ENCODE measurements around the gene ELP2. TPM values are rescaled to one million over a fixed set of nuclear protein-coding genes. Genes with fewer than 3 reads are reported as not detected.

ELP2 gene
- total RNA-seq, 1 experiment from 2014 or later, result 96.5 TPM

DNA sequence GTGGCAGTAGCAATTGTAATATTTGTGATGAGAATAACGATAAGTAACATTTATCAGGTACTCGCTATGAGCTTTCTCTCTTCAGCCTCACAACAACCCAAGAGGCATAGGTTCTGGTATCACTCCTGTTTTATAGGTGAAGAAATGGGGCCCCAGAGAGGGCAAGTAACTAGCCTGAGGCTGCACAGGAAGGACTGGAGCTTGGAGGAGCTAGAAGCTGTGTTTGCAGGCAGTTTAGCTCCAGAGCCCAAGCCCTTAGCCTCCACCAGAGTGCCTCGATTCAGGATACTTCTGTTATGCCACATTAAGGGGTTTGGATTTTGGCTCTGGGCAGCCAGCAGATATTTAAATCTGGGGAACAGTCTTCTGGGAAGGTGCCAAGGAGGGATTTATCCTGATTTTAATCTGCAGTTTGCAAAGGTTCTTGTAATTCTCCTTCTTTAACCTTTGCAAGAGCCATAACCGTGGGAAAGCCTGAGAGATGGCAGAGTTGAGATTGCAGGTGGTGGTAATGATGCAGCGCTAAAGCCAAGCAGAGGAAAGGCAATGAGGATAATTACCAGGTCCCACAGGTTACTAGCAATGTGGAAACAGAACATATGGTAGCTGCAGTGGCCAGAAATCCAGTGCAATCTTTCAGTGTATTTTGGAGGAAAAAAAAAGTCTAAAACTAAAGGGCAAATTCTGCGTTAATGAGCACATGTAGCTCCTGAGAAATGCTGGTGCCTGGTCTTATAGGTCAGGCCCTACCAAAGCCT is 66.7 kb downstream of the ELP2 start:
- no peaks in the 10 kb centered on the region for H3K27me3 ChIP-seq (replicated peaks; ENCODE audit: insufficient read depth, low read depth, low read length, poor library complexity)

GRCh38 chr18:36197511-36198166 is 67.9 kb downstream of the ELP2 start:
- POLR2A ChIA-PET (ENCODE audit: low non-redundant PET), result no interaction called here

More for the DNA sequence above, 66.7 kb downstream of the ELP2 start:
- Histone ChIP-seq H3K9me3 (ENCODE audit: low read depth, low read length, poor library complexity, severe bottlenecking) (no peaks in the 10 kb centered on the region), H3K27ac (ENCODE audit: low read depth, low read length, poor library complexity, severe bottlenecking) (no peak overlapping the region), H3K4me1 (ENCODE audit: insufficient read depth, low read length, poor library complexity, severe bottlenecking) (no peaks in the 10 kb centered on the region), H3K4me3 (ENCODE audit: low read depth, low read length, poor library complexity, severe bottlenecking) (no peak overlapping the region), H3K36me3 (ENCODE audit: insufficient read depth, low read length, poor library complexity, severe bottlenecking) (no peaks in the 10 kb centered on the region)
- TF ChIP-seq CTCF (conservative IDR thresholded peaks at IDR 0.05; ENCODE audit: low read depth, low read length) (no peak), EZH2 (IDR thresholded peaks at IDR 0.05; ENCODE audit: borderline replicate concordance, low read depth, low read length, poor library complexity, severe bottlenecking) (no peak)
- intact Hi-C loops (cut with micrococcal nuclease; ENCODE audit: unreplicated experiment), result no loop called here
- ChIA-PET CTCF (no interaction called here), POLR2A (ENCODE audit: low non-redundant PET) (no interaction called here)
- BruUV-seq (replicated peaks), result no TSS peak
- DNase-seq (ENCODE audit: low spot score), result no peak

DNA sequence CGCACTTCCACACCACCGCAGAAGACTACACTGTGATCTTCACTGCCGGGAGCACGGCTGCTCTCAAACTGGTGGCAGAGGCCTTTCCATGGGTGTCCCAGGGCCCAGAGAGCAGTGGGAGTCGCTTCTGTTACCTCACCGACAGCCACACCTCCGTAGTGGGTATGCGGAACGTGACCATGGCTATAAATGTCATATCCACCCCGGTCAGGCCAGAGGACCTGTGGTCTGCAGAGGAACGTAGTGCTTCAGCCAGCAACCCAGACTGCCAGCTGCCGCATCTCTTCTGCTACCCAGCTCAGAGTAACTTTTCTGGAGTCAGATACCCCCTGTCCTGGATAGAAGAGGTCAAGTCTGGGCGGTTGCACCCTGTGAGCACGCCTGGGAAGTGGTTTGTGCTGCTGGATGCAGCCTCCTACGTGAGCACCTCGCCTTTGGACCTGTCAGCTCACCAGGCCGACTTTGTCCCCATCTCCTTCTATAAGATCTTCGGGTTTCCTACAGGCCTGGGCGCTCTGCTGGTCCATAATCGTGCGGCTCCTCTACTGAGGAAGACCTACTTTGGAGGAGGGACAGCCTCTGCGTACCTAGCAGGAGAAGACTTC is 70.1 kb downstream of the ELP2 start:
- POLR2A ChIA-PET (ENCODE audit: low non-redundant PET), result no interaction called here

More at GRCh38 chr18:36197511-36198166, 67.9 kb downstream of the ELP2 start:
- no peaks in the 10 kb centered on the region for H3K27me3 ChIP-seq (replicated peaks; ENCODE audit: insufficient read depth, low read depth, low read length, poor library complexity)
- BruUV-seq (replicated peaks), result no TSS peak
- no peaks in the 10 kb centered on the region for H3K4me1 ChIP-seq (ENCODE audit: insufficient read depth, low read length, poor library complexity, severe bottlenecking)
- no peak overlapping the region for H3K27ac ChIP-seq (ENCODE audit: low read depth, low read length, poor library complexity, severe bottlenecking)
- no peak for DNase-seq (ENCODE audit: low spot score)
- no peaks in the 10 kb centered on the region for H3K36me3 ChIP-seq (ENCODE audit: insufficient read depth, low read length, poor library complexity, severe bottlenecking)
- H3K4me3 ChIP-seq (ENCODE audit: low read depth, low read length, poor library complexity, severe bottlenecking), result no peak overlapping the region
- TF ChIP-seq CTCF (conservative IDR thresholded peaks at IDR 0.05; ENCODE audit: low read depth, low read length), result no peak
- no peak for TF ChIP-seq EZH2 (IDR thresholded peaks at IDR 0.05; ENCODE audit: borderline replicate concordance, low read depth, low read length, poor library complexity, severe bottlenecking)
- intact Hi-C loops (cut with micrococcal nuclease; ENCODE audit: unreplicated experiment), result no loop called here
- CTCF ChIA-PET, result no interaction called here
- H3K9me3 ChIP-seq (ENCODE audit: low read depth, low read length, poor library complexity, severe bottlenecking), result no peaks in the 10 kb centered on the region

More for the DNA sequence above, 70.1 kb downstream of the ELP2 start:
- H3K4me3 ChIP-seq (ENCODE audit: low read depth, low read length, poor library complexity, severe bottlenecking), result no peak overlapping the region
- TF ChIP-seq CTCF (conservative IDR thresholded peaks at IDR 0.05; ENCODE audit: low read depth, low read length), result no peak
- TF ChIP-seq EZH2 (IDR thresholded peaks at IDR 0.05; ENCODE audit: borderline replicate concordance, low read depth, low read length, poor library complexity, severe bottlenecking), result no peak
- no peaks in the 10 kb centered on the region for H3K36me3 ChIP-seq (ENCODE audit: insufficient read depth, low read length, poor library complexity, severe bottlenecking)
- H3K4me1 ChIP-seq (ENCODE audit: insufficient read depth, low read length, poor library complexity, severe bottlenecking), result no peaks in the 10 kb centered on the region
- DNase-seq (ENCODE audit: low spot score), result no peak
- no TSS peak for BruUV-seq (replicated peaks)
- H3K9me3 ChIP-seq (ENCODE audit: low read depth, low read length, poor library complexity, severe bottlenecking), result no peaks in the 10 kb centered on the region
- no peaks in the 10 kb centered on the region for H3K27me3 ChIP-seq (replicated peaks; ENCODE audit: insufficient read depth, low read depth, low read length, poor library complexity)
- H3K27ac ChIP-seq (ENCODE audit: low read depth, low read length, poor library complexity, severe bottlenecking), result no peak overlapping the region
- intact Hi-C loops (cut with micrococcal nuclease; ENCODE audit: unreplicated experiment), result loop anchor here (10.0 kb wide), 1 partner anchor 495 kb away; no protein-coding TSS in a partner anchor
- CTCF ChIA-PET, result no interaction called here

All from A673 (cell line).